Suppressor macrophage treated with lipopolysaccharide for 4 hours (primary cell): Measurements from ENCODE around the gene CCDC174.
A peak's percentile ranks its signal among the peaks of the same experiment; 100 is the strongest.

Source experiments
- DNase-seq: peaks from one replicate; pipeline ENCODE4 v3.0.0-alpha.2; 2020

The CCDC174 gene

DNA sequence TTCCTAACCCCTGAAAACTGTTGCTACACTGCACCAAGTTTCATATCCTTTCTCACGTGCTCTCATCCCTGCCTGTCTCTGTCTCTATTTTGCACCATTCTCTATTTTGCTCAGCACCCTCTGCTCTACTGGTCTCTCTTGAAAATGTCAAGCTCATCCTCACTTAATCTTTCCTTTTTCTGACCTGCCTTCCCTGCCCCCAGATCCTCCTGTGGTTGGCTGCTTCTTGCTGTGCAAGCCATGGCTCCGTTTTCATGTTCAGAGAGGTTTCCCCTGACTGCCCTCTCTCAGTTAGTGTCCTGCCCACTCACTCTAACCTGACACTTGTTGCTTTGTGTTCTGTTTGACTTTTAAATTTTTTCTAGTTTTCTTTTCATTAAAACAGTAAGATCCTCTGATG is 6.0 kb downstream of the CCDC174 start:
- DNase-seq: no peak

- DNase-seq: no peak
Observed at GRCh38 chr3:14658978-14659377, 7.4 kb downstream of the CCDC174 start.

GRCh38 chr3:14660942-14661341 is 9.4 kb downstream of the CCDC174 start:
- DNase-seq: no peak

DNA sequence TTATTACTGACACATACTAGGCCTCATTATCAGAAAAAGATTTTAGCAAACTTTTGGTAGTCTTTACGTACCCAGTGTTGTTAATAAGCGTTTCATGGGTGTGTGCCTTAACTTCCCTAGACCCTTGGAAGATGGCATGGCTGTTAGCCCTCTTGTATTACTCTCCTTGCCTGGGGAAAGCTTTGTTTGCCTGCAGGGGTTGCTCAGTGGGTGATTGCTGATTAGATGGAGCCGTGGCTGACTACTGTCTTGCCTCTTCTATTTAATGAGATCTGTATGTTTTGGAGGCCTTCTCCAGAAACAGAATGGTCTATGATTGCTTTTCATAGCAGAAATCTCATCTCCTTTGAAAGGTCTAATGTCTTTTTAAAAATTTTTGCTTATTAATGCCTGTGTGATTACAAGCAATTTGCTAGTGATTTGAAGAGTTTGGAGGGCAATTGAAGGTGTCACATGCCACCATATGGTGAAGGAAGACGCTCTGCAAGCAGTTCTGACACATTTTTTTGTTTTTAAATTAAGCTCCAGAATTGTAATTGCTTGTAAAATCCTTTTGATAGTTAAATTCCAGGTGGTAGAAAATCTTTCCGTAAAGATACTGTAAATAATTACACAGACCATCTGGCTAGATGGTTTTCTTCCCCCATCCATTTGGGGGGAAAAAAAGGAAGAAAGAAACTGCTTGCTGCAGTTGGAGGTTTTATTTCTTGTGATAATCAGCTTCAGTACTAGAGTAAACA is 12.0 kb downstream of the CCDC174 start:
- DNase-seq: no peak

DNA sequence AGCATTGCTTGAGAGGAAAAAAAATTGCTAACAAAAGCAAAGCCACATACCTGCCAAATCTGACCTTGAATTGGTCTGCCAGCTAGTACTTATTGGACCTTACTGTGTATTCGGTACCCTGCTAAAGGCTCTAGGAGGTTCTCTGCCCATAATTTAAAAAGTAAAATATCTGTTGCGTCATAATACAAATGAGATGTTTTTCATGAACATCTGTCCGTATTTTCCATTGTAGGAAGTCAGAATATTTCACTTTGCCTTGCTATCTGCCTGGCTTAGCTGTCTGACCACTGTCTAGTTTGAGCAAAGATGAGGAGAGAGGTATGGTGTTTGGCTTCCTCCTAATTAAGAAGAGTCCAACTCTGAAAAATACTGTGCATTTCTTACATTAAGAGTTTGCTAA is 12.6 kb downstream of the CCDC174 start:
- no peak for DNase-seq

- DNase-seq: no peak
Observed at GRCh38 chr3:14672588-14672987, 21.0 kb downstream of the CCDC174 start.

GRCh38 chr3:14674841-14675240 is 23.3 kb downstream of the CCDC174 start, which contains the start of gene C3orf20:
Gene C3orf20 (plus strand): TSS chr3:14675141. CDS start chr3:14682714, 7,573 bp downstream.
- DNase-seq: no peak

DNA sequence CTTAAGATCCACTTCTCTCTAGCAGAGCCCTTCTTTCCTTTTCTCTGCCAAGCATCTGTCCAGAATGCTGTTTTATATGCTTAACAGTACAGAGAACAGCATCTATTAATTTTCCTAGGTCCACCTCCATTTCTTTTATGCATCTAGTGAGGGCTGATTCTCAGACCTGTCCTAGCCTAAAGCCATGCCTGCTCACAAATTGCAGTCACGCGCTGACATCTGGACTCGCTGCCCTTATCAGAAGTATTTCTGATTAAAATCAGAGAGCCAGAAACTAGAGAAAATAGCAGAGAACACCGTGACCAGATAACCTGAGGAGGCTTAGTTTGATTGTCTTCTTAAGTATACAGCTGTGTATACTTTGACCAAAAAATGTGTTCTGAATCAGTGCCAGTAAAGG is 25.3 kb downstream of the CCDC174 start:
- DNase-seq: no peak

DNA sequence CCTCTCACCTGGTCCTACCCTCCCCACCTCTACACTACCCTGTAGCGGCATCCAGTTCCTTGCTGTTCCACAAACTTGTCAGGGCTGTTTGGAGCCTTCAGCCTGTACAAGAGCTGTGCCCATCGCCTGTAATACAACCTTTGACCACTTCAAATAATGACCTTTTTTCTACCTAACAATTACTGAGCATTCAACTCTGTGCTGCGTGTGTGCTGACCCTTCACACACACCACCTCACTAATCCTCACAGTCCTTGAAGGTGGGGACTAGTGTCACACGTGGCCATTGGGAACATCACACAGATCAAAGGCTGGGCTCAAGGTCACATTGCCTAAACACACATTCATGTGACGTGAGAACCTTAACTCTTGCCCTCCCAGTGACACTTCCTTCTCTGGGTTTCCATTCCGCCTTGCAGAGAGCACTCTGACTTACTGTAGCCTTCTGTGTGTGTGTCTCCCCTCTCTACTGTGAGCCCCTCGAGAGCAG is 26.5 kb downstream of the CCDC174 start:
- no peak for DNase-seq

DNA sequence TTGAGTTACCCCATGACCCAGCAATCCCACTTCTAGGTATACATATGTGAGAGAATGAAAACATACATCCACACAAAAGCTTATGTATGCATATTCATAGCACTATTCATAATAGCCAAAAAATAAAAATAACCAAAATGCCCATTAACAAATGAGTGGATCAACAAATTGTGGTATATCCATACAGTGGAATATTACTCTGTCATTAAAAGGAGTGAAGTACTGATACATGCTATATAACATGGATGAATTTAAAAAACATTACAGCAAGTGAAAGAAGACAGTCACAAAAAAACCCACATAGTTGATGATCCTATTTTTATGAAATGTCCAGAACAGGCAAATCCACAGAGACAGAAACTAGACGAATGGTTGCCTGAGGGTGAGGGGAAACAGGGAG is 28.6 kb downstream of the CCDC174 start:
- DNase-seq: no peak

DNA sequence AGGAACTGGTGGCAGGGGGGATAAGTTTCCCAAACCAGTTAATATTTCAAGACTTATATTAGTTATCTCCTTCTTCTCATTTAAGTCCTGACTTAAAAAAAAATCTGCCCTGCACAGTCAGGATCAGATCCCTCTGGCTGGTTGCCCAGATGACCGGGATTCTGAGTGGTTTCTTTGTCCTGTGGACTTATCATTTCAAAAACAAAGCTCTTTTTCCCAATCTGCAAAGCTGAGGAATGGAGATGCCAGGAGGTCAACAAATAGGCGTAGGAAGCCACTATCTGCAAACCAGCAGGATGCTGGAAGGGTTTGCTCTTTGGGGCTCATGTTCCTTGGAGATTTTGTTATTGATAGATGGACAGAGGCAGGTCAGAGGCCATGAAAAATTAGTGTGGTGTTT is 29.2 kb downstream of the CCDC174 start:
- no peak for DNase-seq

DNA sequence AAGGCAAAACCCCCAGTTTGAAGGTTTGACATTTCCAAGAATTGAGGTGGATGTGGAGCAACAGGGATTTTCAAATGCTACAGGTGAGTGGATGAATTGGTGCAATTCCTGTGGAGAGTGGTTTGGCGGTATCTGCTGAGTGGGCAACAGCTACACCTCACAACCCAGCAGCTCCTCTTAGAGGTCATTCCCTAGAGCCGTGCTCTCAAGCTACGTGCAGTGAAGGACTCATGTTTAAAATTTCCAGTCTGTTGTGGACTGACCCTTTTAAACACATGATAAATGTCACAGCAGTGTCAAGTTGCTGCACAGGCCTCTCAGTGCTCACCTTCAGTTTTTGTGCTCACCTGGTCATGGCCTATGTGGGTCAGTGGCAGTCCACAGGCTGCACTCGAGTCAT is 32.9 kb downstream of the CCDC174 start:
- no peak for DNase-seq

GRCh38 chr3:14685179-14685578 is 33.6 kb downstream of the CCDC174 start:
- DNase-seq: peak; percentile 13

GRCh38 chr3:14687360-14687759 is 35.8 kb downstream of the CCDC174 start:
- DNase-seq: no peak

DNA sequence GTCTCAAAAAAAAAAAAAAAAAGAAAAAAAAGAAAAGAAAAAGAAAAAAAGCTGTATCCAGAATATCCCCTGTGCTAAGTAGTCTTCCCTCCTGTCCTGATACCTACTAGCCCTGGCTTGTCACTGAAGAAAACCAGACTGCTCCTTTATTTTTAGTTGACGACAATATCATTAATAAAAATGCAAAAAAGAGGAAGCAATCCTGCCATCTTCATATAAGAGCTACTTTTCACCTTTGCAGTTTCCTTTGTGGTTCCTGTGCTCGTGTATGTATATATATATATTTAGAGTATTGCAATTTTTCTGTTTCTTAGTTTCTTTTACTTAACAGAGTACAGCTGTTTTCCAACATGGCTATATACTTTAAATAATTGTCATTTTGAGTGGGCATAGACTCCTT is 37.0 kb downstream of the CCDC174 start:
- no peak for DNase-seq

DNA sequence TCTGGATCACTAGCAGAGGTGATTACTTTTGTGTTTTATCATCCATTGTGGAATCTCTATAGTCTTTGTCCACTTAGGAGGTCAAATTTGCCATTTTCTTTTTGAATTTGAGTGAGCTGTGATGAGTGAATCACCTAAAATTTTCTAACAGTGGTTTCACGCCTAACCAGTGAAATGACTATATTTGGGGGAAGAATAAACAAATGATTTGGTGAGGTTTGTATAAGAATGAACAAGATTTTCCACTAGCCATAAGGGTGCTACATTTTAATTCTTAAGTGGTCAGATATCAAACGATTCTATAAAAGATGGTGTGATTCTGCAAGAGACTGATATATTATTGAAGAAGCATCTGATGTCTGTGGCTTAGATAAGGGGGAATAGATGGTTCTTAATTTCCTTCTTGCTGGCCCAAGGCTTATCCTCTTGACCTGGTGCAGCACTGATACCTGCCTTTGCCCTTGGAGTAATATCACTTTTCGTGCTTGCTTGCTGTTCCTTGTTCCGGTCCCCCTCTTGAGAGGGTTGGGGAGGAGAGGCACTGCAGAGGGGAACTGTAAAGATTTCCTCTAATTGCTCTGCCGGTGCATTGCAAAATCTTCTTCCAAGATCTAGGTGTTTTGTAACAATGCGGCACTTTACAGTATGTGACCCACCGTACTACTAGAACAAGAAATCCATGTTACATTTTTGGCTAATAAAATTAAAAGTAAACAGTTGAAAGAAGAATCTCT is 37.9 kb downstream of the CCDC174 start:
- no peak for DNase-seq

DNA sequence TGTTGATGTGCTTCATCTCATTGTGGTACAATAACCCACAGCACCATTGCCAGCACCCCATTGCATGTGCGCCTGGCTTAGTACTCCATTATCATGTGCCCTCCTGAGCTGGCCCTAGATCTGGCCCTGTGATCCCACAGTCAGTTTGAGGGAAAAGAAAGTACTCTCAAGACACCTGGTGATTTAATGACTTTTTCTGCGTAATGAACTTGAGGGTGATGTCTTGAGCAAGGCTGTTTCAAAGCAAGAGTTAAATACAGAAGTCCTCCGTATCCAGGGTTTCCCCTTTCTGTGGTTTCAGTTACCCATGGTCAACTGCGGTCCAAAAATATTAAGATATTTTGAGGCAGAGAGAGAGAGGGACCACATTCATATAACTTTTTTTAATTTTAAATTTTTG is 39.7 kb downstream of the CCDC174 start:
- DNase-seq: peak; percentile 85

GRCh38 chr3:14691719-14692118 is 40.2 kb downstream of the CCDC174 start:
- no peak for DNase-seq

DNA sequence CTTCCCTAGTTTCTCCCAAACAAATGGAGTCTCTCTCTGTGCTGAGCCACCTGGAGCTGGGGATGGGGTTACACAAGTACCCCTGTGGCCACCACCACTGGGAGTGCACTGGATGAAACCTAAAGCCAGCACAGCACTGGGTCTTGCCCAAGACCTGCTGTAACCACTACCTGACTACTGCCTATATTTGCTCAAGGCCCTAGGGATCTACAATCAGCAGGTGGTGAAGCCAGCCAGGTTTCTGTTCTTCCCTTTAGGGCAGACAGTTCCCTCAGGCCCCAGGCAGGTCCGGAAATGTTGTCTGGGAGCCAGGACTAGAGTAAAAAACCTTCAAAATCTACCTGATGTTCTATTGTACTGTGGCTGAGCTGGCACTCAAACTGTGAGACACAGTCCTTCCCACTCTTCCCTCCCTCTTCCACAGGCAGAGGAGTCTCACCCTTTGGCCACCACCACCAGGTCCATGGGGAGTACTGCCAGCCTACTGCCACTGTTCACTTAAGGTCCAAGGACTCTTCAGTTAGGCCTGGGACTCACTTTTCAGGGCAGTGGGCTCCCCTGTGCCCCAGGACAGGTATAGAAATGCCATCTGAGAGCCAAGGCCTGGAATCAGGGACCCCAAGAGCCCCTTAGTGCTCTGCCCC is 47.2 kb downstream of the CCDC174 start:
- DNase-seq: no peak

DNA sequence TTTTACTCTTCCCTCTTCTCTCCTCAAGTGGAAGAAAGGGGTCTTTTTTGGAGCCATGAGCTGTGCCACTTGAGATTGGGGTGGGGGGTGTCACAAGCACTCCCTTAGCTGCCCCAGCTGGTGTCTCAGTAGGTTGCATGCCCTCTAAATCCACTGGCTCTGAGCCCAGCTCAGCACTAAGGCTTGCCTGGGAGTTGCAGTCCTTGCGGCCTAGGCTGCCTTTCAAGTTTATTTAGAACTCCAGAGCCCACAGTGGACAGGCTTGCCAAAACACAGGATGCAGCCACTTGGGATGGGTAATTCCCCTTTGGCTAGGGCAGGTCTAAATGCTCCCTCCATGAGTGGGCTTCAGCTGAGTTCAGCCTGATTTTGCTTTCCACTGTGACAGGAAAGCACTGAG is 48.1 kb downstream of the CCDC174 start:
- DNase-seq: no peak

- no peak for DNase-seq
Observed at GRCh38 chr3:14700891-14701290, 49.3 kb downstream of the CCDC174 start.

DNA sequence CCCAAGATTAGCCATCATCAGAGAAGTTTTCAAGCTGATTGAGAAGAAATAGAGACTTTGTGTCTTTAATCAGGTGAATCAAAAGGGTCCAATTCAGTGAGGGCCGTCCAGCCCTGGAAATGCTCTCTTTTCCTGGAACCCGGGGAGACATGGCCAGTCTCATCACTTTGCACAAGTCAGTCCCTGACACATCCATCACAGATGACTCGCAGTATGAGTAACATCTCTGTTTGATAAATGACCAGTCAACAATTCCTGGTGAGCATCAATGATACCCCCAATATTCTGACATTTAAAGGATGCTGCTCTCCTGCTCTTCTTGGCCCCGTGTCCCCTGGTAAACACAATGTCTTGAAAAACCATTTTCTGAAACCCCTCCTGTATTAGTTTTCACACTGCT is 50.1 kb downstream of the CCDC174 start:
- DNase-seq: no peak

GRCh38 chr3:14703128-14703750 is 51.7 kb downstream of the CCDC174 start:
- DNase-seq: no peak
